PC-3 (cell line): Measurements from ENCODE around the gene OSBPL1A. TPM values are rescaled to one million over a fixed set of nuclear protein-coding genes. Genes with fewer than 3 reads are reported as not detected.

Source experiments
- ATAC-seq: fragments of 200-7000 bp; cut with Tn5 transposase; 2 replicates; pipeline ENCODE4 v1.9.1; 2020; ENCODE audit warnings: mild to moderate bottlenecking, moderate library complexity
- BruUV-seq: library from RNA; stranded (reverse); fragments of 400-500 nt; replicated peaks from 2 replicates; lab custom pipeline; 2021; lab: Mats Ljungman, UMichigan
- CTCF ChIA-PET: fragments of 300-600 bp; sonication (Branson Sonifier 250); formaldehyde crosslinking; loops from one replicate; lab custom pipeline; 2022; ENCODE audit warnings: antibody characterized with exemption; lab: Charles Lee
- POLR2A ChIA-PET: fragments of 300-600 bp; sonication (Branson Sonifier 250); formaldehyde crosslinking; loops from one replicate; lab custom pipeline; 2022; ENCODE audit warnings: antibody characterized with exemption; ENCODE audit not compliant: unreplicated experiment; lab: Charles Lee
- DNase-seq: peaks from one replicate; pipeline ENCODE4 v3.0.0-alpha.2; 2015
- H2AFZ ChIP-seq: fragments of 300-600 bp; sonication (generic); 2 replicates; pipeline ENCODE4 v1.6.0; 2016; ENCODE audit warnings: antibody characterized with exemption, low read length
- H3F3A ChIP-seq: fragments of 300-600 bp; sonication (generic); one replicate; pipeline ENCODE4 v1.6.0; 2017; ENCODE audit warnings: antibody characterized with exemption, low read length, control low read depth, mild to moderate bottlenecking; ENCODE audit not compliant: unreplicated experiment
- H3K27ac ChIP-seq: fragments of 300-600 bp; sonication (generic); 2 replicates; pipeline ENCODE4 v1.5.1; 2016; ENCODE audit warnings: mild to moderate bottlenecking, low read length
- H3K27me3 ChIP-seq: fragments of 300-600 bp; sonication (generic); 2 replicates; pipeline ENCODE4 v1.6.1; 2016; ENCODE audit warnings: low read length, mixed read lengths
- H3K36me3 ChIP-seq: fragments of 300-600 bp; sonication (generic); 2 replicates; pipeline ENCODE4 v1.6.1; 2016; ENCODE audit warnings: low read depth, mixed run types, low read length, mixed read lengths
- H3K4me1 ChIP-seq: fragments of 300-600 bp; sonication (generic); 2 replicates; pipeline ENCODE4 v1.5.1; 2016; ENCODE audit warnings: low read length; ENCODE audit not compliant: insufficient read depth
- H3K4me2 ChIP-seq: fragments of 300-600 bp; sonication (generic); 2 replicates; pipeline ENCODE4 v1.6.0; 2016; ENCODE audit warnings: low read length
- H3K4me3 ChIP-seq: fragments of 300-600 bp; sonication (generic); 2 replicates; pipeline ENCODE4 v1.5.1; 2016; ENCODE audit warnings: mild to moderate bottlenecking, low read length, mixed read lengths
- H3K79me2 ChIP-seq: fragments of 300-600 bp; sonication (generic); 2 replicates; pipeline ENCODE4 v1.6.1; 2017; ENCODE audit warnings: low read length, mixed read lengths
- H3K9ac ChIP-seq: fragments of 300-600 bp; sonication (generic); 2 replicates; pipeline ENCODE4 v1.6.0; 2016; ENCODE audit warnings: mild to moderate bottlenecking, low read length
- H3K9me2 ChIP-seq: fragments of 300-600 bp; sonication (generic); replicated peaks from 2 replicates; pipeline ENCODE4 v1.6.1; 2016; ENCODE audit warnings: mixed run types, low read length, mixed read lengths
- H3K9me3 ChIP-seq: fragments of 300-600 bp; sonication (generic); 2 replicates; pipeline ENCODE4 v1.6.1; 2016; ENCODE audit warnings: low read length, mixed read lengths
- H4K20me1 ChIP-seq: fragments of 300-600 bp; sonication (generic); 2 replicates; pipeline ENCODE4 v1.6.1; 2016; ENCODE audit warnings: low read length, mixed read lengths
- CTCF ChIP-seq: fragments of 300-600 bp; sonication (generic); conservative IDR thresholded peaks from 2 replicates; pipeline ENCODE4 v1.5.1; 2017; ENCODE audit warnings: antibody characterized with exemption, low read depth, mild to moderate bottlenecking, low read length
- EZH2 ChIP-seq: fragments of 300-600 bp; sonication (generic); IDR thresholded peaks from one replicate; pipeline ENCODE4 v1.6.1; 2017; ENCODE audit warnings: antibody characterized with exemption, mild to moderate bottlenecking, low read length; ENCODE audit not compliant: unreplicated experiment
- EZH2phosphoT487 ChIP-seq: fragments of 300-600 bp; sonication (generic); IDR thresholded peaks from 2 replicates; pipeline ENCODE4 v1.6.1; 2018; ENCODE audit warnings: mild to moderate bottlenecking, antibody characterized with exemption, low read length, borderline replicate concordance
- intact Hi-C: fragments of 100-400 bp; cut with micrococcal nuclease; formaldehyde crosslinking; loops from 2 replicates; pipeline ENCODE4 v1.9.0; 2023
- total RNA-seq: library from RNA; depleted of rRNA; stranded (reverse); fragments of >200 nt; gene quantifications from 2 replicates; pipeline ENCODE4 v1.2.3, GENCODE V29; 2014

The OSBPL1A gene
- total RNA-seq, 1 experiment from 2014 or later: 39.7 TPM

GRCh38 chr18:24263050-24263449 is 134.6 kb downstream of the OSBPL1A start:
- POLR2A ChIA-PET: no interaction called here
- ATAC-seq: no peak
- H3K27me3 ChIP-seq: no peaks in the 10 kb centered on the region
- no peak overlapping the region for H3K9ac ChIP-seq
- H3K4me3 ChIP-seq: no peak overlapping the region
- no peak for DNase-seq
- no peaks in the 10 kb centered on the region for H3K9me2 ChIP-seq
- TF ChIP-seq CTCF (no peak), EZH2 (no peak), EZH2phosphoT487 (no peak)
- H4K20me1 ChIP-seq: no peaks in the 10 kb centered on the region
- BruUV-seq: no TSS peak
- H3K9me3 ChIP-seq: no peaks in the 10 kb centered on the region
- no peak overlapping the region for H3K4me2 ChIP-seq
- no peak overlapping the region for H2AFZ ChIP-seq
- H3K27ac ChIP-seq: no peak overlapping the region
- peaks cover 16% of the 10 kb centered on the region for H3K4me1 ChIP-seq
- peaks cover 91% of the 10 kb centered on the region for H3K79me2 ChIP-seq
- no peaks in the 10 kb centered on the region for H3F3A ChIP-seq
- H3K36me3 ChIP-seq: no peaks in the 10 kb centered on the region
- CTCF ChIA-PET: no interaction called here
- intact Hi-C loops: no loop called here

GRCh38 chr18:24262087-24262486 is 135.5 kb downstream of the OSBPL1A start:
- peaks cover 87% of the 10 kb centered on the region for H3K79me2 ChIP-seq
- H4K20me1 ChIP-seq: no peaks in the 10 kb centered on the region
- H3K4me1 ChIP-seq: peaks cover 7% of the 10 kb centered on the region
- peaks cover 2% of the 10 kb centered on the region; the same call in 1 of the 2 replicates for H3K9me3 ChIP-seq
- H3K27me3 ChIP-seq: no peaks in the 10 kb centered on the region
- POLR2A ChIA-PET: no interaction called here
- no TSS peak for BruUV-seq
- ATAC-seq (no peak), DNase-seq (no peak)
- H3K9ac ChIP-seq: no peak overlapping the region
- no peak overlapping the region for H3K4me2 ChIP-seq
- H3K36me3 ChIP-seq: 0 out of 2 replicates have a peak, but pooled peaks cover under 1% of the 10 kb centered on the region
- CTCF ChIA-PET: no interaction called here
- TF ChIP-seq EZH2 (no peak), CTCF (no peak)
- no peak overlapping the region for H3K4me3 ChIP-seq
- no peaks in the 10 kb centered on the region for H3K9me2 ChIP-seq
- intact Hi-C loops: no loop called here
- H3F3A ChIP-seq: no peaks in the 10 kb centered on the region
- no peak overlapping the region for H2AFZ ChIP-seq
- H3K27ac ChIP-seq: no peak overlapping the region

- H3K9me3 ChIP-seq: peaks cover 5% of the 10 kb centered on the region; the same call in 1 of the 2 replicates
- TF ChIP-seq CTCF: no peak
- TF ChIP-seq EZH2: no peak
- no peak for TF ChIP-seq EZH2phosphoT487
- H3K4me1 ChIP-seq: no peaks in the 10 kb centered on the region
- no peak overlapping the region for H3K9ac ChIP-seq
- no peak overlapping the region for H3K27ac ChIP-seq
- CTCF ChIA-PET: no interaction called here
- intact Hi-C loops: no loop called here
- H3K4me3 ChIP-seq: no peak overlapping the region
- H3K36me3 ChIP-seq: 0 out of 2 replicates have a peak, but pooled peaks cover 4% of the 10 kb centered on the region
- DNase-seq (peak; percentile 29), ATAC-seq (no peak)
- H3K79me2 ChIP-seq: peaks cover 83% of the 10 kb centered on the region
- no peaks in the 10 kb centered on the region for H4K20me1 ChIP-seq
- POLR2A ChIA-PET: no interaction called here
- no peaks in the 10 kb centered on the region for H3K9me2 ChIP-seq
- H3K4me2 ChIP-seq: no peak overlapping the region
- BruUV-seq: no TSS peak
- H2AFZ ChIP-seq: no peak overlapping the region
- no peaks in the 10 kb centered on the region for H3F3A ChIP-seq
- H3K27me3 ChIP-seq: no peaks in the 10 kb centered on the region
Measured at GRCh38 chr18:24259869-24260641, 137.6 kb downstream of the OSBPL1A start.
